ENCODE results near the gene CACNA1G.

DNA sequence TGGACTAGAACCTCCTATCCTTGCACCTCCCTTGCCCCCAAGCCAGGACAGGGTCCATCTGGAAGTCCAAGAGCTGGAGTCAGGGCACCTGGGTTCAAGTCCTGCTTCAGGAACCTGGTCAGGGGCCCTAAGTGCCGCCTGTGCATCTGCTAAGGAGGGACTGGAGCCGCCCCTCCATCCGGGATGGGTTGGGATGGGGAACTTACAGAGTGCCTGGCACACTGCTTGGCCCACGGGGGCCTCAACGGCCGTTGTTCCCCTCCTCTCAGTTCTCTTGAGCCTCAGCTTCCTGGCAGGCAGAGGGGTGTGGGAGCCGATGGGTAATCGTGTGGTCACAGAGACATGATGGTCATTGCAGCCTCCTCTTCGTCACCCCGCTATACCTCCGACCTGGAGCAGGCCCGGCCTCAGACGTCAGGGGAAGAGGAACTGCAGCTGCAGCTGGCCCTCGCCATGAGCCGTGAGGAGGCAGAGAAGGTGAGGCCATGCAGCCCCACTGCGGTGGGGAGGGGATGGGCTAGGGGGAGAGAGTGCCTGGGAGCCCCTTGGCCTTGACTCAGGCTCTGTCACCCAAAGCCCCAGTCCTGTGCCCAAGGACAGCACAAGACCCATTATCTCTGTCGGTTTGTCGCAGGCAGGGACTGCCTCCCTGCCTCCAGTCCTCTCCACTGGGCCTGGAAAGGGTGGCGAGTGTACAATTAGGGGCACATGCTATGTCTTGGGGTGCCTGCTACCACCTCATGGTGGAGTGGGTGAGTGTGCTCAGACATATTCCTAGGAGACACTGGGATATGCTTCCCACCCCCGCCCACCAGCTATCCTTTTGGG lies 22.6 kb upstream of the CACNA1G start:
- TF ChIP-seq, protein P1, sequence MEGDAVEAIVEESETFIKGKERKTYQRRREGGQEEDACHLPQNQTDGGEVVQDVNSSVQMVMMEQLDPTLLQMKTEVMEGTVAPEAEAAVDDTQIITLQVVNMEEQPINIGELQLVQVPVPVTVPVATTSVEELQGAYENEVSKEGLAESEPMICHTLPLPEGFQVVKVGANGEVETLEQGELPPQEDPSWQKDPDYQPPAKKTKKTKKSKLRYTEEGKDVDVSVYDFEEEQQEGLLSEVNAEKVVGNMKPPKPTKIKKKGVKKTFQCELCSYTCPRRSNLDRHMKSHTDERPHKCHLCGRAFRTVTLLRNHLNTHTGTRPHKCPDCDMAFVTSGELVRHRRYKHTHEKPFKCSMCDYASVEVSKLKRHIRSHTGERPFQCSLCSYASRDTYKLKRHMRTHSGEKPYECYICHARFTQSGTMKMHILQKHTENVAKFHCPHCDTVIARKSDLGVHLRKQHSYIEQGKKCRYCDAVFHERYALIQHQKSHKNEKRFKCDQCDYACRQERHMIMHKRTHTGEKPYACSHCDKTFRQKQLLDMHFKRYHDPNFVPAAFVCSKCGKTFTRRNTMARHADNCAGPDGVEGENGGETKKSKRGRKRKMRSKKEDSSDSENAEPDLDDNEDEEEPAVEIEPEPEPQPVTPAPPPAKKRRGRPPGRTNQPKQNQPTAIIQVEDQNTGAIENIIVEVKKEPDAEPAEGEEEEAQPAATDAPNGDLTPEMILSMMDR (IDR thresholded peaks at IDR 0.05): no peak
- no peak for TF ChIP-seq POLR2A (IDR thresholded peaks at IDR 0.05)

All from gastroesophageal sphincter (tissue), 3 donors.